Right lobe of liver (tissue), 6 donors: ENCODE data around the gene NOXO1. TPM values are rescaled to one million over a fixed set of nuclear protein-coding genes. Genes with fewer than 3 reads are reported as not detected.

Experiments used
- ATAC-seq, 4 donors: fragments of 200-7000 bp; cut with Tn5 transposase; one replicate each; pipeline ENCODE4 v1.9.1; 2020; ENCODE audit warnings: mild to moderate bottlenecking in 4 of 4, moderate library complexity in 4 of 4
- DNase-seq, 3 donors: peaks; one replicate each; pipeline ENCODE4 v3.0.0-alpha.2; 2020
- H3K27ac ChIP-seq, 3 donors: fragments of 200-600 bp; one replicate each; pipeline ENCODE4 v1.8.0; 2022
- H3K27me3 ChIP-seq, 2 donors: fragments of 200-600 bp; one replicate each; pipeline ENCODE4 v1.8.0; 2022
- H3K36me3 ChIP-seq, 4 donors: fragments of 200-600 bp; sonication (generic) in 1 of 4; one replicate each; pipeline versions ENCODE4 v1.5.1 to v1.8.0; 2017 to 2022; ENCODE audit warnings: control low read depth in 1 of 4
- H3K4me1 ChIP-seq, 4 donors: fragments of 200-600 bp; sonication (generic) in 1 of 4; one replicate each; pipeline versions ENCODE4 v1.5.1 to v1.8.0; 2017 to 2022; ENCODE audit warnings: control low read depth in 1 of 4
- H3K4me3 ChIP-seq, 3 donors: fragments of 200-600 bp; one replicate each; pipeline ENCODE4 v1.8.0; 2022
- H3K9me3 ChIP-seq, 4 donors: fragments of 200-600 bp; sonication (generic) in 1 of 4; one replicate each; pipeline versions ENCODE4 v1.5.1 to v1.8.0; 2017 to 2022; ENCODE audit warnings: control low read depth in 1 of 4
- CTCF ChIP-seq, 4 donors: fragments of 200-600 bp in 3 of 4; fragments of 450-650 bp in 1 of 4; IDR thresholded peaks; one replicate each; pipeline versions ENCODE4 v1.5.1 to v1.8.0; 2016 to 2022; ENCODE audit warnings: antibody characterized with exemption in 4 of 4, mild to moderate bottlenecking in 2 of 4
- POLR2A ChIP-seq: fragments of 450-650 bp; IDR thresholded peaks from one replicate; pipeline ENCODE4 v1.6.1; 2017; ENCODE audit warnings: antibody characterized with exemption, mild to moderate bottlenecking
- WGBS: methylation state at CpG from one replicate; pipeline ENCODE4 v1.1.6; 2018; ENCODE audit warnings: low coverage, low lambda C conversion rate; ENCODE audit not compliant: insufficient coverage; ENCODE audit errors: missing lambda C conversion rate; 5-methylcytosine and 5-hydroxymethylcytosine counted together
- intact Hi-C, 2 donors: fragments of 100-400 bp; cut with DNase I; formaldehyde crosslinking; loops; one replicate each; pipeline versions ENCODE4 v1.11.2 to v1.14.1; 2022
- total RNA-seq, 6 experiments: library from RNA; depleted of rRNA in 2 of 6; stranded (reverse); fragments of >200 nt in 2 of 6; fragmentation: NEBNext Ultra II Directional in 3 of 6; extraction: Animal tissue kit (Norgen Biotek cat#: 25700) in 3 of 6; gene quantifications; one replicate each; pipeline versions ENCODE4 v1.1.0 to v1.2.4, GENCODE V29; 2016 to 2023
- donor health status: DM: no; HTN: yes; CAD: no.
- donor health status: DM: no; HTN: no; CAD: no.
- donor health status: DM: no; HTN: no; CAD: no.
- donor health status: DM: no; HTN: yes; CAD: no.
- donor health status: DM: no; HTN: yes; CAD: no.

The NOXO1 gene
- total RNA-seq, 6 experiments from 2014 or later = 0.51 to 1.3 (median 0.60) TPM; not detected in 2

DNA sequence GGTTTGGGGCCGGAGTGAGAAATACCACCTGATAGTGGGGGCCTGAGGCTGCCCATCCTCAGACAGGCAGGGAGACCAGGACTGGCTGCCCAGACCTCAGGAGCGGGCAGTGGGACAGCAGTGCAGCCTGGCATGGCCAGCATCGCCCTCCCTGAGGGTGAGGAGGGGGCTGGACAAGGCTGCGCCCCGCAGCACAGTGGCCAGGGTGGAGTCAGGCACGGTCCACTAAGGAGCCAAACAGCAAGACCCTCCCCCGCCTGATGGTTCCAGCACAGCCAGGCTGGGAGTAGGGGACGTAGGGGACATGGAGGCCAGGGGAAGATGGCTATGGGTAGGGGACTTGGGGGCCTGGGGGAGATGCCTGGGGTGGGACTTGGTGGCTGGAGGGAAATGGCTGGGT, 25.0 kb upstream of the NOXO1 start:
- no peak for ATAC-seq
- TF ChIP-seq POLR2A (no peak), CTCF (IDR thresholded peaks at IDR 0.05) (no peak)
- Histone ChIP-seq H3K9me3 (no peaks in the 10 kb centered on the region), H3K27me3 (no peaks in the 10 kb centered on the region), H3K4me3 (no peak overlapping the region), H3K27ac (no peak overlapping the region), H3K36me3 (peaks cover 0 to 22% (median 13%) of the 10 kb centered on the region in 4 donors), H3K4me1 (peaks cover 0 to 36% (median 17%) of the 10 kb centered on the region in 4 donors)
- intact Hi-C loops = no loop called here
- WGBS = 60% methylated on average over 1 of the region's 8 CpGs
- DNase-seq = no peak

GRCh38 chr16:2005646-2006045, 24.4 kb upstream of the NOXO1 start:
- DNase-seq = peak in 1 of 3 donors; percentile 53
- Histone ChIP-seq H3K27ac (no peak overlapping the region), H3K9me3 (no peaks in the 10 kb centered on the region), H3K27me3 (no peaks in the 10 kb centered on the region), H3K4me1 (peaks cover 0 to 36% (median 17%) of the 10 kb centered on the region in 4 donors), H3K36me3 (peaks cover 0 to 29% (median 16%) of the 10 kb centered on the region in 4 donors), H3K4me3 (no peak overlapping the region)
- intact Hi-C loops = no loop called here
- TF ChIP-seq POLR2A = no peak
- TF ChIP-seq CTCF (IDR thresholded peaks at IDR 0.05) = no peak
- ATAC-seq = no peak
- WGBS = 66% methylated on average over 3 of the region's 21 CpGs

- H3K27ac ChIP-seq = no peak overlapping the region
- H3K36me3 ChIP-seq = peaks cover 0 to 34% (median 19%) of the 10 kb centered on the region in 4 donors
- no peak overlapping the region for H3K4me3 ChIP-seq
- H3K4me1 ChIP-seq = peaks cover 0 to 31% (median 17%) of the 10 kb centered on the region in 4 donors
- 57% methylated on average over 6 of the region's 34 CpGs for WGBS
- H3K27me3 ChIP-seq = no peaks in the 10 kb centered on the region
- DNase-seq = no peak
- TF ChIP-seq POLR2A (no peak), CTCF (IDR thresholded peaks at IDR 0.05) (no peak)
- ATAC-seq = no peak
- H3K9me3 ChIP-seq = no peaks in the 10 kb centered on the region
- intact Hi-C loops = no loop called here
Observed at GRCh38 chr16:2004795-2005517, 23.7 kb upstream of the NOXO1 start.

DNA sequence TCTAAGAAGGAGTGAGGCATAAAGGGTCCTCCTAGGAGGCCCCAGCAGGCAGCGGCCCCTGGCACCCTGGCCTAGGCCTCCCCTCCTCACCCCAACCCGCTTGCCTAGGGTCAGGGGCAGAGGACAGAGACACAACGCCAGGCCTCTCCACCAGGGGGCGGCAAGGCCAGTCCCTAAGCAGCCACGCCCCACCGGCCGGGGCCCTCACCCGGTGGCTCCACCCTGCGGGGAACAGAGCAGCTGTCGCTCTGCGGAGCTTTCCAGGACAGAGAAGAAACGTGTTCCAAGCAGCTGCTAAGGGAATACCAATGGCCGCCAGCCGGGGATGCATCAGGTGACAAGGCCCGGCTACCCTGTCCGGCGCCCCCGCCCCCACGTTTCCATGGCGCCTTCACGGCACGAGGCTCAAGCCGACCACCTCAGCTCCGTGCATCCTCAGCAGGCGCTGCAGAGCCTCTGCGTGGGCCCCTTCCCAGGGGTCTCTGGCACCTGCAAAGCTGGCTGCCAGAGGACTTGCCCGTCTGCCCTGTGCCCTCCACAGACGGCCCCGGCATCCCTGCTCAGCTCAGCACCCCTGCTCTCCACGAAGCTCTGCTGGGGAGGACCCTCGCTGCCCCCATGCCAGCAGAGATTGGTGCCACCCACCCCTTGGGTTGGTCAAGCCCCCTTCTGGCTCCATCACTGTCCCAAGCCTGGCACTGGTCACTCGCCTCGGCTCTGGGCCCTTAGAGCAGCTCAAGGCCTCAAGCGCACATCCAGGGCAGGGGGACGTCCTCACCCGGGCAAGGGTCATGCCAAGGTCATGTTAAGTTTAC, 22.8 kb upstream of the NOXO1 start:
- Histone ChIP-seq H3K4me3 (no peak overlapping the region), H3K36me3 (peaks cover 3 to 43% (median 24%) of the 10 kb centered on the region in 4 donors), H3K4me1 (peaks cover 0 to 31% (median 17%) of the 10 kb centered on the region in 4 donors), H3K27me3 (no peaks in the 10 kb centered on the region), H3K27ac (no peak overlapping the region), H3K9me3 (no peaks in the 10 kb centered on the region)
- peak; percentile 82 to 89 (median 86) for ATAC-seq
- DNase-seq = peak; percentile 88 to 90 (median 89)
- intact Hi-C loops = no loop called here
- 0% methylated on average over 4 of the region's 36 CpGs for WGBS
- TF ChIP-seq CTCF (IDR thresholded peaks at IDR 0.05) = peak; percentile 90 to 97 (median 96)
- TF ChIP-seq POLR2A = no peak
